WTC11 (cell line): ENCODE data around the gene GTF3C4. TPM values are rescaled to one million over a fixed set of nuclear protein-coding genes. Genes with fewer than 3 reads are reported as not detected.

Experiments
- ATAC-seq: fragments of 200-7000 bp; cut with Tn5 transposase; 2 replicates; pipeline ENCODE4 v1.10.0; 2021; ENCODE audit warnings: mild to moderate bottlenecking, moderate library complexity
- CTCF ChIA-PET: fragments of 300-600 bp; sonication (Branson Sonifier 250); formaldehyde crosslinking; loops from one replicate; lab custom pipeline; 2021; ENCODE audit warnings: antibody characterized with exemption; lab: Charles Lee
- POLR2A ChIA-PET: fragments of 350-600 bp; sonication (Branson Sonifier 250); formaldehyde crosslinking; loops from one replicate; lab custom pipeline; 2021; ENCODE audit warnings: antibody characterized with exemption; lab: Charles Lee
- DNase-seq: peaks from one replicate; pipeline ENCODE4 v3.0.0; 2021; ENCODE audit warnings: low spot score
- H3K27ac Mint-ChIP-seq: 2 replicates; pipeline ENCODE4 v1.8.0; 2021; ENCODE audit warnings: mixed read lengths
- H3K27me3 Mint-ChIP-seq: 2 replicates; pipeline ENCODE4 v1.8.0; 2021; ENCODE audit warnings: low read depth, mild to moderate bottlenecking, moderate library complexity, mixed read lengths
- H3K36me3 Mint-ChIP-seq: 2 replicates; pipeline ENCODE4 v1.8.0; 2021; ENCODE audit warnings: mixed read lengths
- H3K4me1 Mint-ChIP-seq: 2 replicates; pipeline ENCODE4 v1.8.0; 2022; ENCODE audit warnings: mixed read lengths
- H3K4me3 Mint-ChIP-seq: 2 replicates; pipeline ENCODE4 v1.8.0; 2021; ENCODE audit warnings: mild to moderate bottlenecking, moderate library complexity, mixed read lengths
- H3K9me3 Mint-ChIP-seq: 2 replicates; pipeline ENCODE4 v1.8.0; 2021; ENCODE audit warnings: mixed read lengths
- ARID4B ChIP-seq: sonication (generic); formaldehyde crosslinking; IDR thresholded peaks from 2 replicates; pipeline ENCODE4 v1.8.0; 2023; ENCODE audit warnings: missing genetic modification reagents, mild to moderate bottlenecking, borderline replicate concordance
- ATF1 ChIP-seq: sonication (generic); formaldehyde crosslinking; IDR thresholded peaks from 2 replicates; pipeline ENCODE4 v1.8.1; 2023; ENCODE audit warnings: mild to moderate bottlenecking, moderate library complexity, missing genetic modification reagents
- ATF6 ChIP-seq: sonication (generic); formaldehyde crosslinking; IDR thresholded peaks from 2 replicates; pipeline ENCODE4 v1.8.1; 2023; ENCODE audit warnings: mild to moderate bottlenecking, missing genetic modification reagents
- CTCF ChIP-seq: fragments of 200-600 bp; IDR thresholded peaks from 2 replicates; pipeline ENCODE4 v1.8.0; 2022; ENCODE audit warnings: antibody characterized with exemption
- ETV6 ChIP-seq: sonication (generic); formaldehyde crosslinking; IDR thresholded peaks from 2 replicates; pipeline ENCODE4 v1.8.1; 2022; ENCODE audit warnings: mild to moderate bottlenecking, missing genetic modification reagents
- FOXP1 ChIP-seq: sonication (generic); formaldehyde crosslinking; IDR thresholded peaks from 2 replicates; pipeline ENCODE4 v1.8.0; 2022; ENCODE audit warnings: missing genetic modification reagents, mild to moderate bottlenecking, moderate library complexity, borderline replicate concordance
- FOXP4 ChIP-seq: sonication (generic); formaldehyde crosslinking; IDR thresholded peaks from 2 replicates; pipeline ENCODE4 v1.8.0; 2022; ENCODE audit warnings: mild to moderate bottlenecking, missing genetic modification reagents
- HMGA2 ChIP-seq: fragments of 250-450 bp; sonication (Bioruptor Pico); IDR thresholded peaks from 2 replicates; pipeline ENCODE4 v1.4.0; 2021; ENCODE audit warnings: mild to moderate bottlenecking, moderate library complexity
- HMGXB4 ChIP-seq: sonication (generic); formaldehyde crosslinking; IDR thresholded peaks from 2 replicates; pipeline ENCODE4 v1.8.1; 2023; ENCODE audit warnings: mild to moderate bottlenecking, moderate library complexity, missing genetic modification reagents
- NFATC4 ChIP-seq: fragments of 250-450 bp; sonication (Bioruptor Pico); IDR thresholded peaks from 2 replicates; pipeline ENCODE4 v1.9.0; 2021; ENCODE audit warnings: mild to moderate bottlenecking
- NFYB ChIP-seq: sonication (generic); formaldehyde crosslinking; conservative IDR thresholded peaks from 2 replicates; pipeline ENCODE4 v1.8.0; 2022; ENCODE audit warnings: low read depth, missing genetic modification reagents
- RORB ChIP-seq: fragments of 250-450 bp; sonication (Bioruptor Pico); IDR thresholded peaks from 2 replicates; pipeline ENCODE4 v1.9.0; 2021; ENCODE audit warnings: mild to moderate bottlenecking
- SOX15 ChIP-seq: fragments of 250-450 bp; sonication (Bioruptor Pico); IDR thresholded peaks from 2 replicates; pipeline ENCODE4 v1.9.0; 2021; ENCODE audit warnings: mild to moderate bottlenecking
- TP53 ChIP-seq: sonication (generic); formaldehyde crosslinking; IDR thresholded peaks from 2 replicates; pipeline ENCODE4 v1.8.1; 2023; ENCODE audit warnings: mild to moderate bottlenecking, missing genetic modification reagents
- ZNF232 ChIP-seq: sonication (generic); formaldehyde crosslinking; IDR thresholded peaks from 2 replicates; pipeline ENCODE4 v1.8.0; 2022; ENCODE audit warnings: mild to moderate bottlenecking, missing genetic modification reagents
- total RNA-seq: library from RNA; stranded (reverse); gene quantifications from 3 replicates; pipeline ENCODE4 v1.2.3, GENCODE V29; 2021

GTF3C4 gene
- total RNA-seq, 1 experiment from 2014 or later: 31.6 TPM

- no peak for TF ChIP-seq FOXP1
- TF ChIP-seq SOX15: no peak
- TF ChIP-seq NFYB (CRISPR knock-in tag): no peak
- TF ChIP-seq ETV6 (CRISPR knock-in tag): no peak
- TF ChIP-seq ATF1: no peak
- TF ChIP-seq RORB (CRISPR knock-in tag): no peak
- TF ChIP-seq ATF6 (CRISPR knock-in tag): no peak
- no peak for TF ChIP-seq FOXP4 (CRISPR knock-in tag)
- no peak for TF ChIP-seq HMGXB4
- no peak for TF ChIP-seq NFATC4 (CRISPR knock-in tag)
- TF ChIP-seq, all 79 proteins: peak for 0
These were observed 20.4 kb downstream of the GTF3C4 start (continued) for GRCh38 chr9:132690696-132691095.

GRCh38 chr9:132694144-132694543 lies 23.9 kb downstream of the GTF3C4 start:
- Mint-ChIP-seq H3K9me3 (peaks cover 37% of the 10 kb centered on the region), H3K36me3 (peaks cover 56% of the 10 kb centered on the region), H3K27me3 (peaks cover 6% of the 10 kb centered on the region), H3K4me1 (no peaks in the 10 kb centered on the region), H3K27ac (no peak overlapping the region), H3K4me3 (no peak overlapping the region)
- ChIA-PET POLR2A (interaction anchor here (0.6 kb wide), 1 partner anchor 45 kb away, joined by 7 read pairs; no protein-coding TSS in a partner anchor), CTCF (interaction anchor here (0.6 to 1.5 kb wide), 6 partner anchors 14 to 111 kb away, joined by 3 to 8 read pairs (median 4); no protein-coding TSS in a partner anchor)
- TF ChIP-seq HMGA2 (CRISPR knock-in tag) (no peak), CTCF (0 out of 2 replicates have a peak, but pooled peaks have one; percentile 17), ZNF232 (no peak), ARID4B (CRISPR knock-in tag) (no peak), TP53 (CRISPR knock-in tag) (no peak)
- peak; percentile 84 for ATAC-seq
- DNase-seq: no peak
